Gastrocnemius medialis (tissue), 4 donors: ENCODE data around the gene LIME1. TPM values are rescaled to one million over a fixed set of nuclear protein-coding genes. Genes with fewer than 3 reads are reported as not detected.

Experiments
- ATAC-seq, 2 donors: fragments of 150-250 bp; one replicate each; pipeline ENCODE4 v1.9.1; 2016
- DNase-seq, 2 donors: peaks; one replicate each; pipeline ENCODE4 v3.0.0-alpha.2; 2019
- H3K27ac ChIP-seq, 4 donors: fragments of 200-600 bp; sonication (generic); 1 replicate in 1 of 4; 2 replicates in 3 of 4; pipeline ENCODE4 v1.5.1; 2016 to 2018; ENCODE audit warnings: mild to moderate bottlenecking in 2 of 4, moderate library complexity in 1 of 4
- H3K27me3 ChIP-seq, 3 donors: fragments of 200-600 bp; sonication (generic) in 2 of 3; 1 replicate in 1 of 3; 2 replicates in 2 of 3; pipeline versions ENCODE4 v1.5.1 to v1.6.0; 2016 to 2019; ENCODE audit warnings: mild to moderate bottlenecking in 1 of 3, moderate library complexity in 1 of 3
- H3K36me3 ChIP-seq, 2 donors: fragments of 200-600 bp; sonication (generic) in 1 of 2; one replicate each; pipeline ENCODE4 v1.5.1; 2017 to 2018
- H3K4me1 ChIP-seq, 2 donors: fragments of 200-600 bp; sonication (generic) in 1 of 2; one replicate each; pipeline ENCODE4 v1.5.1; 2016 to 2017; ENCODE audit warnings: mild to moderate bottlenecking in 2 of 2
- H3K4me3 ChIP-seq, 4 donors: fragments of 200-600 bp; sonication (generic) in 3 of 4; 1 replicate in 1 of 4; 2 replicates in 3 of 4; pipeline ENCODE4 v1.5.1; 2016 to 2019; ENCODE audit warnings: mild to moderate bottlenecking in 2 of 4
- H3K9me3 ChIP-seq, 3 donors: fragments of 200-600 bp; sonication (generic) in 2 of 3; 1 replicate in 1 of 3; 2 replicates in 2 of 3; pipeline ENCODE4 v1.5.1; 2016 to 2019
- POLR2A ChIP-seq, 2 donors: fragments of 450-650 bp; IDR thresholded peaks; one replicate each; pipeline ENCODE4 v1.6.1; 2017; ENCODE audit warnings: antibody characterized with exemption in 2 of 2, mild to moderate bottlenecking in 2 of 2, moderate library complexity in 2 of 2
- in situ Hi-C, 4 donors: fragments of 200-750 bp; cut with MboI; loops; one replicate each; pipeline versions ENCODE4 v1.15.0 to v1.8.0; 2017; ENCODE audit warnings: low sequenced_read_pairs in 4 of 4
- intact Hi-C: fragments of 100-400 bp; cut with DNase I; formaldehyde crosslinking; loops from one replicate; pipeline ENCODE4 v1.15.1; 2023; ENCODE audit warnings: low total_unique reads
- total RNA-seq, 4 donors: library from RNA; depleted of rRNA; stranded (reverse); fragments of >200 nt; gene quantifications; one replicate each; pipeline versions ENCODE4 v1.1.0 to v1.2.3, GENCODE V29; 2016
- TF ChIP-seq, protein P1 (sequence below), 5 experiments: fragments of 450-650 bp in 3 of 5; fragments of 200-600 bp in 2 of 5; sonication (generic) in 2 of 5; IDR thresholded peaks in 4 of 5; conservative IDR thresholded peaks in 1 of 5; 1 replicate in 4 of 5; 2 replicates in 1 of 5; pipeline ENCODE4 v1.5.1; 2016 to 2019; ENCODE audit warnings: antibody characterized with exemption in 5 of 5, mild to moderate bottlenecking in 3 of 5, moderate library complexity in 3 of 5

LIME1 gene
- total RNA-seq, 4 donors from 2014 or later, result 2.0 to 6.3 (median 4.1) TPM

DNA sequence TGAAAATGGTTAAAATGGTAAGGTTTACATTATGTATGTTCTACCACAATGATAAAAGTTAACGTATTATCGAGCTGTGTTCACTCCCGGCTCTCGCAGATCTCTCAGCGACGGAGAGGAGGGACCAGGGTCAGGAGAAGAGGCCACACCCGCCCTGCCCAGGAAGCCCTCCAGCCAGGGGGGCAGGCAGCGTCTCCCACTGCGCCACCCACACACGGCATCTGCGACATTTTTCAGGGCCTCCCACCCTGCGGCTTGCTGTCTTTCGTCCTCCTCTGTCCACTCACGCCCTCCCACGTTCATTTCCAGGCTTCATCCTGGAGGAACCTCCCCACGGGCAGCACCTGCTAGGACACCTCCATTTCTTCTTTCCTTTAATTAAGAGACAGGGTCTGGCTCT is 51.3 kb downstream of the LIME1 start:
- in situ Hi-C loops, result loop anchor here in 2 of 4 donors (10.0 kb wide), 2 partner anchors 77 to 187 kb away; partner anchors contain the start of genes ABHD16B (in 1 of the 2), SAMD10 (in 1 of the 2) and TPD52L2 (in 1 of the 2)
- TF ChIP-seq, protein P1, sequence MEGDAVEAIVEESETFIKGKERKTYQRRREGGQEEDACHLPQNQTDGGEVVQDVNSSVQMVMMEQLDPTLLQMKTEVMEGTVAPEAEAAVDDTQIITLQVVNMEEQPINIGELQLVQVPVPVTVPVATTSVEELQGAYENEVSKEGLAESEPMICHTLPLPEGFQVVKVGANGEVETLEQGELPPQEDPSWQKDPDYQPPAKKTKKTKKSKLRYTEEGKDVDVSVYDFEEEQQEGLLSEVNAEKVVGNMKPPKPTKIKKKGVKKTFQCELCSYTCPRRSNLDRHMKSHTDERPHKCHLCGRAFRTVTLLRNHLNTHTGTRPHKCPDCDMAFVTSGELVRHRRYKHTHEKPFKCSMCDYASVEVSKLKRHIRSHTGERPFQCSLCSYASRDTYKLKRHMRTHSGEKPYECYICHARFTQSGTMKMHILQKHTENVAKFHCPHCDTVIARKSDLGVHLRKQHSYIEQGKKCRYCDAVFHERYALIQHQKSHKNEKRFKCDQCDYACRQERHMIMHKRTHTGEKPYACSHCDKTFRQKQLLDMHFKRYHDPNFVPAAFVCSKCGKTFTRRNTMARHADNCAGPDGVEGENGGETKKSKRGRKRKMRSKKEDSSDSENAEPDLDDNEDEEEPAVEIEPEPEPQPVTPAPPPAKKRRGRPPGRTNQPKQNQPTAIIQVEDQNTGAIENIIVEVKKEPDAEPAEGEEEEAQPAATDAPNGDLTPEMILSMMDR (IDR thresholded peaks at IDR 0.05 in 4 of 5, conservative IDR thresholded peaks at IDR 0.05 in 1 of 5), result no peak
- no peak for TF ChIP-seq POLR2A (IDR thresholded peaks at IDR 0.05)
- Histone ChIP-seq H3K9me3 (no peaks in the 10 kb centered on the region), H3K27me3 (no peaks in the 10 kb centered on the region), H3K36me3 (peaks cover 0 to 13% of the 10 kb centered on the region in 2 donors), H3K27ac (peak overlapping the region in 3 of 4 donors; percentile 6 to 36 (median 10)), H3K4me3 (no peak overlapping the region), H3K4me1 (peaks cover 0 to 7% of the 10 kb centered on the region in 2 donors)
- ATAC-seq (no peak), DNase-seq (no peak)
- intact Hi-C loops, result loop anchor here (2.0 kb wide), 1 partner anchor 77 kb away; the partner anchor contains the start of gene TPD52L2

Other genes starting within 250 kb of the LIME1 start
- gene EEF1A2, start 237.6 kb upstream of the LIME1 start, total RNA-seq, result 1,000 to 10,000 TPM; 1,736 to 2,603 (median 2,395) TPM
- gene PPDPF, start 215.9 kb upstream of the LIME1 start, total RNA-seq, result 100 to 1,000 TPM in 1 of 4 donors, 10 to 100 TPM in 3; 50.2 to 207 (median 76.1) TPM
- gene PTK6, start 199.3 kb upstream of the LIME1 start, total RNA-seq, result under 1 TPM in 1 of 4 donors, not detected in 3; 0.36 TPM
- gene SRMS, start 188.9 kb upstream of the LIME1 start, total RNA-seq, result not detected
- gene FNDC11, start 182.5 kb upstream of the LIME1 start, total RNA-seq, result under 1 TPM in 1 of 4 donors, not detected in 3; 0.13 TPM
- gene HELZ2, start 162.4 kb upstream of the LIME1 start, total RNA-seq, result 1 to 10 TPM; 1.7 to 6.2 (median 3.6) TPM
- 10 to 100 TPM in 1 of 4 donors, 1 to 10 TPM in 3; 6.1 to 14.3 (median 6.8) TPM for gene GMEB2, start 109.6 kb upstream of the LIME1 start, total RNA-seq
- 1 to 10 TPM in 1 of 4 donors, under 1 TPM in 3; 0.51 to 1.9 (median 0.88) TPM for gene STMN3, start 83.2 kb upstream of the LIME1 start, total RNA-seq
- 1 to 10 TPM; 2.4 to 9.1 (median 6.0) TPM for gene RTEL1, start 78.4 kb upstream of the LIME1 start, total RNA-seq
- gene TNFRSF6B, start 40.0 kb upstream of the LIME1 start, total RNA-seq, result 1 to 10 TPM; 1.2 to 4.8 (median 3.1) TPM
- gene ARFRP1, start 28.7 kb upstream of the LIME1 start, total RNA-seq, result 10 to 100 TPM; 26.9 to 35.1 (median 27.8) TPM
- 10 to 100 TPM; 13.4 to 20.8 (median 15.5) TPM for gene ZGPAT, start 28.6 kb upstream of the LIME1 start, total RNA-seq
- 10 to 100 TPM; 26.0 to 58.7 (median 39.1) TPM for gene SLC2A4RG, start 3.1 kb downstream of the LIME1 start, total RNA-seq
- 1 to 10 TPM; 4.3 to 7.1 (median 5.6) TPM for gene ZBTB46, start 94.6 kb downstream of the LIME1 start, total RNA-seq
- not detected for gene ABHD16B, start 124.8 kb downstream of the LIME1 start, total RNA-seq
- gene TPD52L2, start 128.6 kb downstream of the LIME1 start, total RNA-seq, result 10 to 100 TPM; 57.7 to 92.4 (median 59.8) TPM
- gene DNAJC5, start 158.5 kb downstream of the LIME1 start, total RNA-seq, result 10 to 100 TPM; 18.5 to 26.4 (median 22.5) TPM
- 10 to 100 TPM; 22.0 to 46.4 (median 27.1) TPM for gene UCKL1, start 219.8 kb downstream of the LIME1 start, total RNA-seq
- gene ZNF512B, start 233.3 kb downstream of the LIME1 start, total RNA-seq, result 10 to 100 TPM in 1 of 4 donors, 1 to 10 TPM in 3; 5.7 to 10.9 (median 8.8) TPM
- gene SAMD10, start 243.0 kb downstream of the LIME1 start, total RNA-seq, result 1 to 10 TPM in 2 of 4 donors, under 1 TPM in 1, not detected in 1; 0.24 to 1.9 (median 1.0) TPM
- gene PRPF6, start 244.5 kb downstream of the LIME1 start, total RNA-seq, result 10 to 100 TPM; 39.3 to 68.4 (median 47.7) TPM